Tibial artery (tissue), 4 donors: ENCODE measurements around the gene VSTM2L.
"Not testable (repeated sequence)": the region's sequence is repeated elsewhere in the genome, so short reads cannot be mapped to it uniquely, and the experiment has no call there.

Source experiments
- DNase-seq, 2 donors: peaks; one replicate each; pipeline ENCODE4 v3.0.0-alpha.2; 2019
- H3K27ac ChIP-seq, 2 donors: fragments of 200-600 bp; sonication (generic) in 1 of 2; 1 replicate in 1 of 2; 2 replicates in 1 of 2; pipeline ENCODE4 v1.5.1; 2018 to 2019; ENCODE audit warnings: mild to moderate bottlenecking in 1 of 2
- H3K27me3 ChIP-seq, 2 donors: fragments of 200-600 bp; sonication (generic) in 1 of 2; one replicate each; pipeline versions ENCODE4 v1.5.1 to v1.6.0; 2016 to 2019
- H3K36me3 ChIP-seq, 3 donors: fragments of 200-600 bp; sonication (generic) in 2 of 3; one replicate each; pipeline ENCODE4 v1.5.1; 2016 to 2019; ENCODE audit warnings: mild to moderate bottlenecking in 2 of 3
- H3K4me1 ChIP-seq, 4 donors: fragments of 200-600 bp; sonication (generic) in 2 of 4; 1 replicate in 3 of 4; 2 replicates in 1 of 4; pipeline ENCODE4 v1.5.1; 2016 to 2019
- H3K4me3 ChIP-seq, 2 donors: fragments of 200-600 bp; sonication (generic) in 1 of 2; 1 replicate in 1 of 2; 2 replicates in 1 of 2; pipeline ENCODE4 v1.5.1; 2018 to 2019; ENCODE audit warnings: mild to moderate bottlenecking in 2 of 2
- H3K9me3 ChIP-seq, 3 donors: fragments of 200-600 bp; sonication (generic) in 1 of 3; one replicate each; pipeline ENCODE4 v1.5.1; 2016 to 2019
- CTCF ChIP-seq, 2 experiments: fragments of 200-600 bp in 1 of 2; fragments of 450-650 bp in 1 of 2; IDR thresholded peaks; one replicate each; pipeline ENCODE4 v1.5.1; 2017 to 2019; ENCODE audit warnings: antibody characterized with exemption in 2 of 2, mild to moderate bottlenecking in 1 of 2, moderate library complexity in 1 of 2
- intact Hi-C: fragments of 100-400 bp; cut with DNase I; formaldehyde crosslinking; loops from one replicate; pipeline ENCODE4 v1.15.0; 2023; ENCODE audit warnings: low total_unique reads

The VSTM2L gene

GRCh38 chr20:37902504-37903313 lies at the start of gene VSTM2L:
VSTM2L (plus strand) TSS chr20:37903127; CDS start chr20:37903351, 224 bp downstream.
- Histone ChIP-seq H3K9me3 (no peaks in the 10 kb centered on the region), H3K27me3 (peaks cover 0 to 87% of the 10 kb centered on the region in 2 donors), H3K27ac (no peak within 1 kb of the TSS)

GRCh38 chr20:37853823-37854375 lies 49.0 kb upstream of the VSTM2L start:
- no peak for DNase-seq
- Histone ChIP-seq H3K36me3 (peaks cover 19 to 58% (median 31%) of the 10 kb centered on the region in 3 donors), H3K27me3 (no peaks in the 10 kb centered on the region), H3K27ac (no peak overlapping the region), H3K4me3 (no peak overlapping the region), H3K4me1 (no peaks in the 10 kb centered on the region), H3K9me3 (no peaks in the 10 kb centered on the region)
- intact Hi-C loops, result no loop called here
- no peak for TF ChIP-seq CTCF (IDR thresholded peaks at IDR 0.05)

More at GRCh38 chr20:37902504-37903313, at the start of gene VSTM2L:
- peak within 1 kb of the TSS; percentile 26 to 40 for H3K4me3 ChIP-seq
- H3K36me3 ChIP-seq, result no peaks in the 10 kb centered on the region
- TF ChIP-seq CTCF (IDR thresholded peaks at IDR 0.05), result no peak
- intact Hi-C loops, result no loop called here
- DNase-seq, result no peak
- H3K4me1 ChIP-seq, result peaks cover 0 to 19% (median 13%) of the 10 kb centered on the region in 4 donors

- H3K27me3 ChIP-seq, H3K4me3 ChIP-seq, intact Hi-C loops, H3K9me3 ChIP-seq, DNase-seq, H3K27ac ChIP-seq, H3K4me1 ChIP-seq: not testable (repeated sequence)
- H3K36me3 ChIP-seq, result peaks cover 21 to 58% (median 36%) of the 10 kb centered on the region in 3 donors
Measured at GRCh38 chr20:37856034-37856433, 46.9 kb upstream of the VSTM2L start.

GRCh38 chr20:37856932-37857660 lies 45.8 kb upstream of the VSTM2L start:
- H3K4me1 ChIP-seq, result no peaks in the 10 kb centered on the region
- no peak overlapping the region for H3K4me3 ChIP-seq
- H3K36me3 ChIP-seq, result peaks cover 22 to 58% (median 33%) of the 10 kb centered on the region in 3 donors
- no peaks in the 10 kb centered on the region for H3K27me3 ChIP-seq
- no peaks in the 10 kb centered on the region for H3K9me3 ChIP-seq
- no peak for TF ChIP-seq CTCF (IDR thresholded peaks at IDR 0.05)
- no peak overlapping the region for H3K27ac ChIP-seq
- intact Hi-C loops, result no loop called here
- DNase-seq, result no peak

GRCh38 chr20:37859406-37860171 lies 43.3 kb upstream of the VSTM2L start:
- H3K27me3 ChIP-seq, result no peaks in the 10 kb centered on the region
- TF ChIP-seq CTCF (IDR thresholded peaks at IDR 0.05), result no peak
- no peaks in the 10 kb centered on the region for H3K9me3 ChIP-seq
- no peaks in the 10 kb centered on the region for H3K4me1 ChIP-seq
- H3K27ac ChIP-seq, result no peak overlapping the region
- intact Hi-C loops, result no loop called here
- peaks cover 27 to 67% (median 34%) of the 10 kb centered on the region in 3 donors for H3K36me3 ChIP-seq
- peak in 1 of 2 donors; percentile 39 for DNase-seq
- H3K4me3 ChIP-seq, result no peak overlapping the region
